Glomerular endothelial cell (primary cell): ENCODE data around the gene GDF7. TPM values are rescaled to one million over a fixed set of nuclear protein-coding genes. Genes with fewer than 3 reads are reported as not detected.

Experiments
- DNase-seq: peaks from one replicate; pipeline ENCODE4 v3.0.0-alpha.2; 2011; ENCODE audit warnings: low read depth, low spot score; ENCODE audit errors: extremely low read depth
- total RNA-seq: library from RNA; depleted of rRNA; stranded (reverse); fragments of >200 nt; gene quantifications from 2 replicates; pipeline ENCODE4 v1.2.3, GENCODE V29; 2015

Gene GDF7
- total RNA-seq, 1 donor from 2014 or later, result 9.5 TPM

- no peak for DNase-seq
Measured at GRCh38 chr2:20627712-20628380, 39.1 kb upstream of the GDF7 start.

- DNase-seq, result no peak
Measured at GRCh38 chr2:20629181-20629580, 37.8 kb upstream of the GDF7 start.

DNA sequence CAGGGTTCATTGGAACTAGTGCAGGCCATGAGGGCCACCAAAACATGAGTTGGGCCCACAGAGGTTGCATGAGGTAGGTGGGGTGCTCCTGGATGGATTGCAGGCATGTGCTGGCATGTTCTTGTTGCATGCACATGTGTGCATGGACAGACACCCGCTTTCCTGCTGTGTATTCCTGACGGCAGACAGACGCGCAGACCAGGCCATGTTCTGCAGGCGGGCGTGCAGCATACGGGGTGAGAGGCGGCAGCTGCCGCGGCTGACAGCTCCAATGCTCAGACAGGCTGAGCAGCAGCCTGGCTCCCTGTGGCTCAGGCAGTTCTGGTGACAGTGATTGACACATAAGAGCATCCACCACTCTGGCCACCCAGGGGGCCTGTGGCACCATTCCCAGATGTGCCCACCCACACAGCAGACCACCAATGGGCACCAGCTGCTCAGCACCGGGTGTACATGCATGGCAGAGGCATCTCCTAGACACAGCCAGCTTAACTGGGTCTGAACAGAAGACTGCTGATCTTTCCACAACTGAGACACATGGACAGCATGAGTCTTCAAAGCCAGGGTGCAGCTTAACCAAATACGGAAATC is 37.3 kb upstream of the GDF7 start:
- no peak for DNase-seq

DNA sequence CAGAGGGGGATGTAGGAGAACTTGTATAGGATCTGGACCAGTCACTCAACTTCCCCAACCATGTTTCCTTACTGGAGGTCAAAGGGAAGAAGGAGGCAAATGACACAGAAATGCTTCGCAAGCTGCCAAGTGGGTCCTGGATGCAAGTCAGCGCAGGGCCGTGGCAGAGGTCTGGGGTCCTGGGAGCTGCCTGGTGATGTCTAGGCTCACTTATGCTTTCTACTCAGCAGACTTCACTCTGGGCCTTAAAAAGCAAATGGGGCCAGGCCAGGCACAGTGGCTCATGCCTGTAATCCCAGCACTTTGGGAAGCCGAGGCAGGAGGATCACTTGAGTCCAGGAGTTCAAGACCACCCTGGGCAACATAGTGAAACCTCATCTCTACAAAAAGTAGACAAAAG is 36.0 kb upstream of the GDF7 start:
- DNase-seq, result no peak

DNA sequence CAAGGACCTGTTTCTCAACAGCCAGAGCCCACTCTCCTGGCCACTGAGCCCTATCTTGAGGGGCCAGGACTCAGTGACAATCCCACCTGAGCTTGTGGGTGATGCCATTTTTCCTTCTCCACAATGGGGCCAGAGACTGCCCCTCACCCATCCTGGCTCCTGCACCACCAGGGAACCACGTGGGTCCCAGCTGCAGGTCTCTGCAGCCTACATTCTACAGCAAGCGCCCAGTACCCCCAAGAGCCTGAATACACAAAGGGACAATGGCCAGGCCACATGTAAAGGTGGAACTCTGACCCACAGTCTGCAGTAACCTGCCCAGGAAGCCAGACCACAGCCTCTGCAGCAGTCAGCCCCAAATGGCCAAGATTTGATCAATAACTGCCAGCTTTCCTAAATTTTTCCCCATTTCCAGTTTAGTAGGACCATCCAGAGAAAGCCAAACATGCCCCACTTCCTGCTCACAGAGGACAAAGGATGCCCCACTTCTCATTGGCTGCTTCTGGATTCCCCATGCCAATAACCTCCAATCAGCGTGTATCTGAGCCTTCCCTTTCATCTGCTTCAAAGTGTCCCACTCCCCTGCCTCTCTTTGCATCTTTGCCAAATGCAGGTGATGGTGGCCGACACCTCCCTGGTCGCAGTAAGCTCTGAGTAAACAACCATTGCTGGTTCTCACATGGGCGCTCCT is 35.2 kb upstream of the GDF7 start:
- DNase-seq, result no peak

GRCh38 chr2:20632446-20632990 is 34.4 kb upstream of the GDF7 start:
- DNase-seq, result no peak

DNA sequence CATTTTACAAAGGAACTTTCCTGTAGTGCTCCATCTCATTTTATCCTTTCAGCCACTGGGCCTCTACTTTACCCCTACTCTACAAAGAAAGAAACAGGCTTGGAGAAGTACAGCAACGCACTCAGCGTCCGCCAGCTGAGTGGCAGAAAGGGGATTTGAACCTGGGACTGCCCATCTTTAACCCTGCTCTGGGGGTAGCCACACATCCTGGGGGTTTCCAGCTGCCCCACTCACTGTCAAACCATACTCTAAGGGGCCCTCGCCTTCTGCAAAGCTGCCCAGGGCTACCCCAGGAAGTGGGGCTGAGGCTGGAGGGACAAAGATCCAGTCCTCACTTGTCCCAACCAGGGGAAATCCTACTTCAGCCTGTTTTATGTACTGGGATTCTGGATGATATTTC is 33.9 kb upstream of the GDF7 start:
- DNase-seq, result no peak

DNA sequence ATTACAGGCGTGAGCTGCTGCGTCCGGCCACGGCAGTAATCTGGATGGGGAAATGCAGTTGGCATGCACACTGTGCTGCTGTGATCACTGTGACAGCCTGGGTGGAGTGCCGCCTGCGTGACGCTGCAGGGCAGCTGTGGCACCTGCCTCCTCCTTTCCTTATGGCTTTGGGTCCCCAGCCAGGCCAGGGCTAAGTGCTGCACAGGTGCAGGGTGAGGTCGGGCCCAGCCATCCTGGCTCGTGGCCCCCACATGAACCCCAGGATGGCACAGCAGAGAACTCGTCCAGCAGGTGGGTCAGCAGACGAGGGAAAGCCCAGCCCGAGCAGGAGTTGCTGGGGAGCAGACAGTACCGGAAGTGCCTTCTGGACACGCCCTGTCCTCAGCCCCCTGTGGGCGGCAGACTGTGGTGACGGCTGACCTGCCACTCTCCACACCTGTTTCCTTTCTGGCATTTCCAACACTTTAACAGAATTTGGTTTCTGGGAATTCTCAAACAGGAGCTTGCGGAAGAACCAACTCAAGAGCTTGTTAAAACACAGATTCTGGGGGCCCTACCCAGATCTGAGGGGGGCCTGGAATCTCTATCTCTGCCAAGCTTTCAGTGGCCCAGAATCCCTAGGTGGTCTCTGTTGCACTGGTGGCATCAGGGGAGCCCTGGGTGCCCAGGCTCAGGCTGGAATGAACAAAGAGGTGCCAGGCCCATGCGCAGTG is 33.0 kb upstream of the GDF7 start:
- no peak for DNase-seq

DNA sequence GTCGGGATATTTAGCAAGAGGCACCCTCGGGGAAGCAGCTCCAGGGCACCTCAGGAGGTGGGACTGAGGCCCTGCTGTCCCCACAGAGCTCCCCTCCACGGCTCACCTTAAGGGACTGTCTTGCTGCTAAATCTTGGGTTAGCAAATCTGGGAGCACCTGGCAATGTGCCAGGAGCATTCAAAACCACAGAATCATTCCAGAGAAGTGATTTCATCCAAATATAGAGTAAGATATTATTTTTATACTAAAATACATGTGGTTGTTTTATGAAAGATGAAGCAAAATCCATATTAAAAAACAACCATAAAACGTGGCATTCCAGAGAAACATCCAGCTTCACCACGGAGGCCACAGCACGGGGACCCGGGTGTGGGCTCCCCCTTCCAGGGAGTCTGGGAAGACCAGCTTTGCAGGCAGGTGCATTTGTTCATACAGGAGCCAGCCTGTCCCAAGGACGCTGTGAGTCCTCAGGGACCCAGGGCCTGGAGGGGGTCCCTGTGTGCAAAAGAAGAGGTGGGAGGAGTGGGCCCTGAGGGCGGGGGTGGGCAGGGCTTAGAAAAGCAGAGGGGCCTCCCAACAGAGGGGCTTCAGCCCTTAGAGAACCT is 32.3 kb upstream of the GDF7 start:
- no peak for DNase-seq

- DNase-seq, result no peak
Measured at GRCh38 chr2:20635113-20635510, 31.8 kb upstream of the GDF7 start.

DNA sequence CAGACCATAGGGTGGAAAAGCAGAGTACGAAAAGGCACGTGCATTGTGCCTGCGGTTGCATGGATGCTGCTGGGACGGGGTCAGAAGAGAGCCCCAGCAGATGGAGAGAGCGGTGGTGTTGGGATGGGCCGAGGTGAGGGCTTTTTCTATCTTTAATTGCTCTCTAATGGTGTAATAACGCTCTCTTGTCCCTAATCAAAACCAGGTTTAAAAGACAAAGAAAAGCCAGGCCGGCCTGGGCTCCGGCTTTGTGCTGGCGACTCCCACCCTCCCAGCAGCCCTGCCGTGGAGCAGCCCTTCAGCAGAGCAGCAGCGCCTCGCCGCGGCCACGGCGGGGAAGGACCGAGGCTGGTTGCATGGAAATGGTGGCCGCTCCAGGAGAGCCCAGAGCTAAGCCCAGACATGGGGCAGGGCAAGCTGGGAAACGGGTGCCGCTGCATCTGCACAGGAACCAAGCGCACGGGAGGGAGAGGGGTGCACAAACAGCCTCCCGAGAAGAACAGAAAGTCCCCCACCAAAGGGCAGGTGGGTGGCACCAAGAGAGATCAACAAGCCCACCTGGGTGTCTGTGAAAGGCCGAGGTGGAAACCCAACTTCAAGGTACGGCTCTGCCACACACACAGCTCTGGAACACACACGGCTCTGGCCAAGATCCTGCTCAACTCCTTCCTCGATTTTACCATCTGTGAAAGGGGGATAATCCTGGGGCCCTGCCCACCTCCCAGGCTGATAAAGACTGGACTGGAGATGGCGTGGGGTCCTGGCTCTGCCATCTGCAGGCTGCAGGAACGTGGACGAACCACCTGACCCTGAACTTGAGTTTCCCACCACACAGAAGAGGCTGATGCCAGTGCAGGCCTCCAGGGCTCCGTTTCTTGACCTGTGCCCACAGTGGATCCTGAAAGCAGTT is 31.0 kb upstream of the GDF7 start:
- no peak for DNase-seq

- no peak for DNase-seq
Measured at GRCh38 chr2:20637147-20637546, 29.8 kb upstream of the GDF7 start.

GRCh38 chr2:20638014-20638413 is 28.9 kb upstream of the GDF7 start:
- no peak for DNase-seq

DNA sequence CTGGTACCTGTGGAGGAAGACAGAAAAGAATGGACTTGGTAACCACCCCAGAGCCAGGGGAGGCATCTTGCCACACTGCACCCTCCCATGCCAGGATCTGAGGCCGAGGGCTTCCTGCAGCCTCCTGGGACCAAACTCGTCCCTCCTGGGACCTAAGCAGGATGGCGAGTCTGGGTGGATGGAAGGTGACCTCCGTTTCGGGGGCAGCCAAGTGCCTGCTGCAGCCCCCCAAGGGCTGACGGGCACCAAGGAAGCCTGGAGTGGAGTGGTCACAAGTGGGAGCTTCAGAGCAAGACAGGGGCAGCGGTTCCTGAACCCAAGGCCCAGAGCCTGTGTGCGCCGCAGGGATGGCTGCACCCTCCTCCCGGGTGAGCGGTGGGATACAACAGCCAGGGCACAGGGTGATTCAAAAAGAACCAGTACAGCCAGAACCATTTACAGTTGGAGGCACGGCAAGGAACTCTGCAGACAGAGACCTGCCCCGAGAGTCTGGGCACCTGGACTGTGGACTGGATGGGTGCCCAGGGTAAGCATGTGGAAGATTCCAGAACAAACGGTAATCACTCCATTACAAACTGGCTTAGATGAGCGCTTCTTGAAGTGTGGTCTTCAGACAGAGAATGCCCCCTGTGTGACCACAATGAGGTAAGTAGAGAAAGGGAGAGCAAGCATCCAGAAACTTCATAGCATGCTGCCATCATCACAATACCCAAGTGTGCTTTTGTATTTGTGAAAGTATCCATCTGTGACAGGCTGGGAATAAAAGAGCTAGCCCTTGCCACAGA is 28.1 kb upstream of the GDF7 start:
- no peak for DNase-seq

GRCh38 chr2:20640411-20641122 is 26.4 kb upstream of the GDF7 start:
- DNase-seq, result no peak

DNA sequence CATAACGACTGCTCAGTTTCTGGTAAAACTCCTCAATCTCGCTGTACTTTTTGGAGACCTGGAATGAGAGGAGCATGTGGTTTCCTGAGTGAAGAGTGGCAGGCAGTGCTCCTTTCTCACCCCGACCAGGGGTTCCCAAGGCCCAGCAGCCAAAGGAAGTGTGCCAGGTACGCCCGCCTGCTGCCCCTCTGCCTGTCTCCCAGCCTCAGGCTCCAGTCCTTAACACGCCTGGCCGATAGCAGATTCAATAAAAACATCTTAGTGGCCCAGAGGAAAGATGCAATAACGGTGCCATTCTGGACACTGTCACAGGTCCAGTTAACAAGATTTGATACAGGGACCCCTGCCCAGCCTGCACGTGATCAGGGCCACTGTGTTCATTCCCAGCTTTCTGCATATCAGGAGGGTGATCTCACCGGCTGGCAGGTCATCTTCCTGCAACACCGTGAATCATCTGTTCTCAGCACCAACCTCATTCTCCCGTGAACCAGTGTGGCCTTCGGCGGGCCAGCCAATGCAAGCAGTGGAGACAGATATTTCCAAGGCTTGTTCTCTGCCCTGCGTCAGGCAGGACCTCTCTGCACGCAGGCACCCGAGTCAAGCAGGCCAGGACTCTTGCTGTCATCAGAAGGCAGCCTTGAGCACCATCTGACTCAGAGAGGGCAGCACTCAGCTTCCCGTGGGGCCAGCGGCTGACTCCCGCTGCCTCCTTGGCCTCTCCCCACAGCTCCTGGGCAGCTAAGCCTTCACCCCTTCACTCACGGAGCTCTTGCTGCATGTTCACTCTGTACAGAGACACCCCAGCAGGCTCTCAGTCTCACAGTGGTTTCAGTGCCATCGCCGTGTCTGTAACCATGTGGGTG is 25.6 kb upstream of the GDF7 start:
- DNase-seq, result no peak
